GM19193 (cell line): ENCODE measurements around the gene OR10A3.

Experiments
- POLR2A ChIP-seq: IDR thresholded peaks from 4 replicates; pipeline ENCODE4 v1.6.1; 2011; ENCODE audit not compliant: insufficient read depth, insufficient read length; ENCODE audit errors: extremely low read depth

The OR10A3 gene, protein sequence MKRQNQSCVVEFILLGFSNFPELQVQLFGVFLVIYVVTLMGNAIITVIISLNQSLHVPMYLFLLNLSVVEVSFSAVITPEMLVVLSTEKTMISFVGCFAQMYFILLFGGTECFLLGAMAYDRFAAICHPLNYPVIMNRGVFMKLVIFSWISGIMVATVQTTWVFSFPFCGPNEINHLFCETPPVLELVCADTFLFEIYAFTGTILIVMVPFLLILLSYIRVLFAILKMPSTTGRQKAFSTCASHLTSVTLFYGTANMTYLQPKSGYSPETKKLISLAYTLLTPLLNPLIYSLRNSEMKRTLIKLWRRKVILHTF

DNA sequence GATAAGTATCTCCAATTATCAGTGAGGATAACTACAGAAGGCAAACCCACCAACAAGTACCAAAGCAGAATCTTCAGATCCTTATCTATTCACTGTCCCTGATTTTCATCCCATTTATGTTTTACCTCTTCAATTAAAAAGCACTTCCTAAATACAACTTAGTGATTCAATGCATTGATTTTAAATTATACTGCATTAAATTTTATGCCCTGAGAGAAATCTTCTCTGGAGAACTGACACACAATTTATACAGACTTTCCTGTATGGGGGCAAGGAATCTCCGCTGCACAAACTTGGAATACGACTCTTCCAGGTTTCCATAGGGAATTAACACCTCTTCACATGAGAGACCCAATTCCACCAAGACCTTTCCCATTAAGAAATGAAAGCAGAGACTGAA, at the start of gene OR10A3:
Gene OR10A3 (minus strand): TSS at position 101 of the 400 bp plus-strand sequence. CDS start 2,188 bp downstream, outside the sequence.
- TF ChIP-seq POLR2A, result no peak

DNA sequence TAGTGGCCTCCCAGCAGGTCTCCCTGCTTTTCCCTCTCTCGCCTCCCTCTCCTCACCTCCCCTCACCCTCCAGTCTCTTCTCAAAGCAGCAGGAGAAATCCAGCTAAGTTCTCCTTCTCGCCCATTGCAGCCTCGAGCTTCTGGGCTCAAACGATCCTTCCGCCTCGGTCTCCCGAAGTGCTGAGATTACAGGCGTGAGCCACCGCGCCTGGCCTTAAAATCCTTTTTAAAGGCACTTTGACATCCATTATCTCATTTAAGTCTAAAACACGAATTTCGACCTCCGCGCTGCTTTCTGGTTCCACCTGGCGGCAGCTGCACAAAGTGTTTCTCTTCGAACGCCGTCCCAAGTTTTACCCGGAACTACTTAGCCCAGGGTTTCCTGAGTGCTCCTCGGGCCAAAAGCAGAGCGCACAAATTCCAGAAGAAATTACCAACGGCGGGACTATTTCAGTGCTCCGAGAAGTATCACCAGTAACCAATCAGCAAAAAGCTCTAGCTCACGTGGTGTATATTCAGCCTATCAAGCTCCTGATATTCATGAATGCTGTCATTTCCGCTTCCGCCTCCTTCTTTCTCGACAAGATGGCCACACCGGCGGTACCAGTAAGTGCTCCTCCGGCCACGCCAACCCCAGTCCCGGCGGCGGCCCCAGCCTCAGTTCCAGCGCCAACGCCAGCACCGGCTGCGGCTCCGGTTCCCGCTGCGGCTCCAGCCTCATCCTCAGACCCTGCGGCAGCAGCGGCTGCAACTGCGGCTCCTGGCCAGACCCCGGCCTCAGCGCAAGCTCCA, 45.5 kb upstream of the OR10A3 start, which contains the start of gene EIF3F:
Gene EIF3F (plus strand): TSS at position 570 of the 792 bp plus-strand sequence. CDS start 16 bp downstream, at position 586.
- TF ChIP-seq POLR2A, result peak; percentile 55

DNA sequence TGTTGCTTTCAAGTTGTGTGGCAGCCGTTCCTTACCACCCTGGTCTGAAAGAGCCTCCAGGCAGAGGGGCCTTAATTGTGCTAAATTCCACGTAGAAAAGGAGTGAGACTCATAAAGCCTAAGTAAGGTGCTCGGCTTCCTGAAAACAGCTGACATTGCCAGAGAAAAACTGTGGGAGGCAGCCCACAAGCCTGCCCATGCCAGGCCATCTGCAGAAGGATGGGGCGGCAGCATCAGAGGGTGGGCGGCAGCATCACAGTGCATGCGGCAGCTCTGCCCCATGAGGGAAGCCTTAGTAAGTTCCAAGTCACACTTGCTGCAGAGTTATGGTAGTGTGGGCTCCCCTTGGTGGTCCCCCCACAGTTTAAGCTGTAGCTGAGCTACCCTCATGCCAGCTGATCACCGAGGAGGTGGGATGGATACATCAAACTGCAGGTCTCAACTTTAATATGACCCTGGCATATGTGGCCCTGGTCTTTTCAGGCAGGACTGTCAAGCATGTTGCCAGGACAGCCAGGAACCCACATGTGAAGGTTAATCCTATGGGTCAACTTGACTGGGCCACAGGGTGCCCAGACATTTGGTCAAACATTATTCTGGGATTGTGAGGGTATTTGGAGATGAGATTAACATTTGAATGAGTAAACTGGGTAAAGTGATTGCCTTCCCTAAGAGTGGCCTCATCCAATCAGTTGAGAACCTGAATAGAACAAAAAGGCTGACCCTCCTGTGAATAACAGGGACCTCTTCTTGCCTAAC, 42.5 kb upstream of the OR10A3 start:
- TF ChIP-seq POLR2A, result no peak

DNA sequence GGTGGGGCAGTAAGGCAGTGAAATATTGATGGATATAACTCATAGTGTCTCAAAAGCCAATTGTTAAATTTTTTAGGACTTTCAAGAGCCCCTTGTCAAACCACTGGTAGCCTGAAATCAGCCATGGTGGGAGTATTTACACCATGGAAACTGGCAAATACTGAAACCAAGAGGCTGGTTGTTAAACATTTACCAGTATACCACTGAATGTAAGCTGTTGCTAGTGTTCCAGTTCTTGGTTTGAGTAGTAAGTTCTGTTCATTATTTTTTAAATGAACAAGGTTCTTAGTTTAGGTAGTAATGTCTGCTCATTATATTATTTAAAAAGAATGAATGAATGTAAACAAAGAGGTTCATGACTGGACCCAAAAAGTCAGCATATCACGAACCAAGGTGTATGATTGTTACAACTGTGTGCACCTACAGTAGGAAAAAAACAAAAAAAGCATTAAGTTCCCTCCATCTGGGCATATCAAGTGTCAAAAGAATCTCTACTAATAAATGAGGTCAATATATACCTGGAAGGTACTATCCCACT, 41.1 kb upstream of the OR10A3 start:
- TF ChIP-seq POLR2A, result no peak

DNA sequence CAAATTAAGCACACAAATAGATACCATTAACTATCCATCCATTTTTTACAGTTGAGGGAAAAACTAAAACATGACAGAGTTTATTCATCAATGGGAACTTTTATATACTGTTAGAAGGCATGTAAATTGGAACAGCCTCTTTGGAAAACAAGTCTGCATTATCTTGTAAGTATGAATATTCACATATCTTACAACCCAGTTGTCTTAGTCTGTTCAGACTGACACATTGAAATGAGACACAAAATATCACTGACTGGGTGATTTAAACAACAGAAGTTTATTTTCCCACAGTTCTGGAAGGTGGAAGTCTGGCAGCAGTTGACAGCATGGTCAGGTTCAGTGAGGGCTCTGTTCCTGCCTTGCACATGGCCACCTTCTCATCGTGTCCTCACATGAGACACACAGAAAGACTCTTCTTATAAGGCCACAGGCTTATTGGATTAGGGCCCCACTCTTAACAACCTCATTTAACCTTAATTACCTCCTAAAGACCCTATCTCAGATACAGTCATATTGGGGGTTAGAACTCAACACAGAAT, 40.2 kb upstream of the OR10A3 start:
- no peak for TF ChIP-seq POLR2A

DNA sequence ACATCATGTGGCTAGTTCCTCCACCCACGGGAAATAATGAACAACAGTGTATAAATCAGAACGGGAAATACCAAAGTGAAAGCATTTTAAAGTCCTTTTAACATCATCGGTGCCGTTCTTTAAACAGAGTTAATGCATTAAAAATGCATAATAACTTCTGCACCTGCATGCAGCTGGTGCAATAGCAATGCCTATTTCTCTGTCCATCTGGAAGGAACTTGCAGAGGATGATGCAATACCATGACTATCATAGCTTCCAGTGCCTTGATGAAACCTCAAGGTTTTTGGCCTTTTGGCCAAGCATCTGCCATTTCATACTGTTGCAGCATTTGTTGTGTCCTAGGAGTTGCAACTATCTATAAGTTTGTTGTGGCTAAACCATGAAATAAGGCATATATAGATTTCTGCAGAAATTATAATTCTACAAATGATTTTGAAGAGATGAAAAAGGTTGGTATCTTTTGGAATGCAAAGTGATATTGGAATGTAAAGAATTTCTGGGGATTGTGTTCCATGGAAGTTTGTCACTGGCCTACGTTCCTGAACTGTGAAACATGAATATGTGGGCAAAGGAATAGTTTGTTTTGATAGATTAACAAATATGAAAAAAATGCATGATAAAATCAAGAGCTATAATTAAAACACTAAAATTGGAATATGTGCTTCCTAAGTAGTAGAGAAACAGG, 35.9 kb upstream of the OR10A3 start:
- no peak for TF ChIP-seq POLR2A

DNA sequence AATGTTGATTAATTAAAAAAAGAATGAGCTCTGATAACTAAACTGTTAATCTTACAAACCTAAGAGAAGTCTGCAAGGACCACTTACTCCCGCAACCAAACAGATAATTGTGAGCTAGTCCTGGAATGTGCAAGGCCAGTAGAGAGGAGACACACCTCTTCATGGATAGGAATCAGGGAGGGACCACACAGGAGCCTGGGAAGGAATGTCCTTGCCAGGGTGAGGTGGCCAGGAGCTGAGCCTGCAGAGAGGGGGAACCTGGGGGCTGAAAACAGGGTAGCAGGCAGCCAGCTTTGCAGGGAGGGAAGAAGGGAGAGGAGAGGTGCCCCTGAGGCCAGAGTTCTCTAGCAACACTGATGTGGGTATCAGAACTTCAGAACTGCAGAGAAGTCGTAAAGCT, 33.2 kb upstream of the OR10A3 start:
- no peak for TF ChIP-seq POLR2A

DNA sequence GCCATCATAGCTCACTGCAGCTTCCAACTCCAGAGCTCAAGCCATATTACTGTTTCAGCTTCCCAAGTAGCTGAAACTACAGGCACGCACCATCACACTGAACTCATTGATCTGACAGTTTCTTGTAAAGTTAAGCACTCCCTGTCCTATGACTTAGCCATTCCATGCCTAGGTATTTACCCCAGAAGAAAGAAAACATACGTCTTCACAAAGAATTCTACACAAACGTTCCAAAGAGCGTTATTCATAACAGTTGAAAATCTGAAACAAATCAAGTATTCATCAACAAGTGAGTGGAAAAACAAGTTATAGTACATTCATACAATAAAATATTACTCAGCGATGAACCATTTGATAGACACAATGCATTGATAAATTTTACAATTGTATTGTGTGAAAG, 31.5 kb upstream of the OR10A3 start:
- no peak for TF ChIP-seq POLR2A

DNA sequence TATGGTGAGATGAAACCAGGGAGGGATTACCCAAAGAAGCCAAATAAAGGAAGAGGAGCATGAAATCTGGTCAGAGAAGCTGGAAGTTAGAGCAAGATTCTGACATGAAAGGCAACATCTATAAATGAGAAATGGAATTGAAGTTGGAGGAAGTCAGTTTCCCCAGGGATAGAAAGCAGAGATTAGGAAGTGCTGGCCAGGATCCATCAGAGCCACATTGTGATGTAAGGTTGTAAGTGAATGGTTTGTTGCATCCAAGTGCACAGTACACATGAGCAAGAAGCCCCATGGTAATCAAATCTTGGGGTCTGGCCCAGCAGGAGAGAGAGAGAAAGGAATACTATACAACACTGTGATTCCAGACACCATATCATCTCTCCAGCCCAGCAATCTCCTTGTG, 30.3 kb upstream of the OR10A3 start:
- no peak for TF ChIP-seq POLR2A

DNA sequence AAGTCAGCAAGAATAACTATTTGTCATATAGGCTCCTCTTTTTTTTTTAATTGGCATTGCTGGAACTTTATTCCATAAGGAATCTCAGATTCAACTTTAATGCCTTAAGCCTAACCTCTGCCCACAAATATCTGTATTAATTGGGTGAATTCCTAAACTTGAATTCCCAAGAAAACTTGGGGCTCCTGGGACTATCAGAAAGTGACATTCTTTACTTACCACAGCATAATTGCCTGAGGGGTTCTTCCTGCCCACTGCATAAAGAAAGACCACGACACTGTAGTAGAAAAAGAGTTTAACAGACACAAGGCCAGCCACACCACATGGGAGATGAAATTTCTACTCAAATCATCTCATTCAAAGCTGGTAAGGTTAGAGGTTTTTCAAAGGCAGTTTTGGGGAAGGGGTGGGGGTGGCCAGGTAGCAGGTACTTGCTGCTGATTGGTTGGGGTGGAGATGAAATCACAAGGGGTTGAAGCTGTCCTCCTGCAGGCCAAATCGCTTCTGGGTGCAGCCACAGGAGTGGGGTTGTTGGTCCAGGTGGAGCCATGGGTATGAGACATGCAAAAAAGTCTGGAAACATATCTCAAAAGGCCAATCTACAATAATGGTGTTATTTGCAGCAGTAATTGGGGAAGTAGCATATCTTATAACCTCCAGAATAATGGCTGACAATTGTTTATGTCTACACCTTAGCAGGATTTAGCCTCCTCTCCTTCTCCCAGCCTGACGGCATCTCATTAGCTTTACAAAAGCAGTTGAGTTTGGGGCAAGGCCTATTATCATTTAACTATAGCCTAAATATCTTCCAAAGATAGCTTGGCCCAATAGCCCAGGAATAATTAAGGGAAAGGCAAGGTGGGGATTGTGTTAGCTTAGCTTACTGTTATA, 28.5 kb upstream of the OR10A3 start:
- no peak for TF ChIP-seq POLR2A

DNA sequence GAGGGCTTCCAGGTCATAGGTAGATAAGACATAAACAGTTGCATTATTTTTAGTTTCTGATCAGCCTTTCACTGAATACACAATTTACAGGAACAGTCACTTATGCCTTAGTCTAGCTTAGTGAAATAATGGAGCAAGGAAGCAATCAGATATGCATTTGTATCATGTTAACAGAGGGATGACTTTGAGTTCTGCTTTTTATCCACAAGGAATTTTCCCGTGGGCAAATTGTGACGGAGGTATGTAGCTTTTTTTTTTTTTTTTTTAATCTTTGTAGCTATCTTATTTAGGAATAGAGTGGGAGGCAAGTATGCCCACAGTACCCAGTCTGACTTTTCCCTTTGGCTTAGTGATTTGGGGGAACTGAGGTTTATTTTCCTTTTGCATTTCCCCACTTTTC, 27.2 kb upstream of the OR10A3 start:
- no peak for TF ChIP-seq POLR2A

DNA sequence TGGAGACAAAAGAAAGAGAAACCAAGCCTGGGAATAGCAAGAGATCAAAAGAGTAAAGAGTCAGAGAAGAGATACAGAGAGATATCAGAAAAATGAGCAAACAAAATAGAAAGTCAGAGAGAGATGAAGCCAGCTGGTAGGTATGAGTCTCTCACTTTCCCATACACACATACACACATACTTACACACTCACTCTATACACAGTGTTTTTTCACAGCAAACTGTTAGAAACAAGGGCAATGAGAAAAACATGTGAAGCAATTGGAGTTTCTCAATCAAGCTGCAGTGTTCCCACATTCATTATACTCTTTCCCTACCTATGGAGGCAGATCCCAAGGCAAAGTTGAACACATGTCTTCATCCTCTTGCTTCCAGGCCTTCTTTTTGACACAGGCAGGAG, 26.3 kb upstream of the OR10A3 start:
- no peak for TF ChIP-seq POLR2A

DNA sequence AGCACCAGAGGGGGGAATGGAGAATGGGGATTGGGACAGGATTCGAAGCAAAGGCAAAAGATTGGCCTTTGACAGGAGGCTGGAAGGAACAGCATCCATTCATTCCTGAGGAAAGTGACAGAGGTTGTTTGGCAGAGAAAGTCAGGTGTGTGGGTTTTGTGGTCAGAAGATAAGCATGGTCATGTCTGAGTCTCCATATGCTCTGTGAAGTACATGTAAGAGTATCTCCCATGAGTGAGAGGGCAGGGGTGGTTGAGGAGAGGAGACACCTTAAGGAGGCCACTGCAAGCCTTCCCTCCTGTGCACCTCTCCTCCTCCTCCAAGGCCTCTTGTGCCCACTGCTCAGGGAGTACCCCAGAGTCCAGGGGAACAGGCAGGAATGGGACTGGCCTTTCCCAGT, 25.6 kb upstream of the OR10A3 start:
- no peak for TF ChIP-seq POLR2A
